Panc1 (cell line): ENCODE results near the gene APBB1. TPM values are rescaled to one million over a fixed set of nuclear protein-coding genes. Genes with fewer than 3 reads are reported as not detected.

ENCODE experiments used
- ATAC-seq: fragments of 200-7000 bp; cut with Tn5 transposase; 2 replicates; pipeline ENCODE4 v1.9.1; 2020; ENCODE audit warnings: mild to moderate bottlenecking, moderate library complexity
- BruUV-seq: library from RNA; stranded (reverse); fragments of 400-500 nt; replicated peaks from 2 replicates; lab custom pipeline; 2021; lab: Mats Ljungman, UMichigan
- CTCF ChIA-PET: fragments of 300-600 bp; sonication (Branson Sonifier 250); formaldehyde crosslinking; loops from one replicate; lab custom pipeline; 2022; ENCODE audit warnings: antibody characterized with exemption; lab: Charles Lee
- POLR2A ChIA-PET: fragments of 300-600 bp; sonication (Branson Sonifier 250); formaldehyde crosslinking; loops from one replicate; lab custom pipeline; 2022; ENCODE audit warnings: antibody characterized with exemption; lab: Charles Lee
- DNase-seq: peaks from one replicate; pipeline ENCODE4 v3.0.0-alpha.2; 2010; ENCODE audit warnings: low read depth, low spot score
- H3K27ac ChIP-seq: 2 replicates; pipeline ENCODE4 v1.5.1; 2011; ENCODE audit warnings: mild to moderate bottlenecking, low read length, inconsistent platforms
- H3K27me3 ChIP-seq: fragments of 200-500 bp; sonication (Bioruptor generic); 2 replicates; pipeline ENCODE4 v1.6.0; 2014; ENCODE audit warnings: low read length, inconsistent platforms; ENCODE audit not compliant: control insufficient read depth, insufficient read depth
- H3K36me3 ChIP-seq: fragments of 200-500 bp; sonication (Bioruptor generic); 2 replicates; pipeline ENCODE4 v1.5.1; 2014; ENCODE audit warnings: inconsistent platforms, mild to moderate bottlenecking, low read length, moderate library complexity; ENCODE audit not compliant: control insufficient read depth, insufficient read depth
- H3K4me1 ChIP-seq: 2 replicates; pipeline ENCODE4 v1.5.1; 2011; ENCODE audit warnings: inconsistent platforms, mild to moderate bottlenecking, low read length, moderate library complexity; ENCODE audit not compliant: control insufficient read depth, insufficient read depth
- H3K4me3 ChIP-seq, 2 experiments: 2 replicates each; pipeline ENCODE4 v1.5.1; 2011 to 2012; ENCODE audit warnings: low read depth in 2 of 2, low read length in 2 of 2, mild to moderate bottlenecking in 2 of 2, inconsistent platforms in 1 of 2, moderate library complexity in 1 of 2
- H3K9me3 ChIP-seq: fragments of 200-500 bp; sonication (Bioruptor generic); 2 replicates; pipeline ENCODE4 v1.5.1; 2014; ENCODE audit warnings: low read depth, mild to moderate bottlenecking, inconsistent platforms, low read length, moderate library complexity; ENCODE audit not compliant: control insufficient read depth, insufficient read depth
- POLR2AphosphoS5 ChIP-seq: IDR thresholded peaks from 2 replicates; pipeline ENCODE4 v1.6.1; 2012; ENCODE audit warnings: mild to moderate bottlenecking, low read depth, low read length, moderate library complexity
- SIN3A ChIP-seq: IDR thresholded peaks from 2 replicates; pipeline ENCODE4 v1.6.1; 2012; ENCODE audit warnings: low read depth, mild to moderate bottlenecking, low read length, moderate library complexity, borderline replicate concordance; ENCODE audit not compliant: insufficient read depth
- TCF7L2 ChIP-seq: IDR thresholded peaks from 2 replicates; pipeline ENCODE4 v1.6.1; 2011; ENCODE audit warnings: mild to moderate bottlenecking, low read depth, low read length, inconsistent platforms
- in situ Hi-C: cut with HindIII; loops from 2 replicates; pipeline ENCODE4 v1.10.0; 2016; ENCODE audit warnings: low sequenced_read_pairs, low pct_unique_long_range_greater_than_20kb
- intact Hi-C: fragments of 100-400 bp; cut with micrococcal nuclease; formaldehyde crosslinking; loops from one replicate; pipeline ENCODE4 v1.10.0; 2022; ENCODE audit not compliant: unreplicated experiment
- total RNA-seq: library from RNA; stranded (reverse); gene quantifications from one replicate; pipeline ENCODE4 v1.2.1, GENCODE V29; 2021; ENCODE audit not compliant: unreplicated experiment
- TF ChIP-seq, protein P1 (sequence below), 2 experiments: IDR thresholded peaks; 2 replicates each; pipeline ENCODE4 v1.6.1; 2011 to 2012; ENCODE audit warnings: low read depth in 2 of 2, control low read depth in 1 of 2, low read length in 1 of 2, mild to moderate bottlenecking in 1 of 2, moderate library complexity in 1 of 2; ENCODE audit not compliant: insufficient read depth in 1 of 2
- TF ChIP-seq, protein P2 (sequence below): fragments of 450-650 bp; IDR thresholded peaks from 2 replicates; pipeline ENCODE4 v1.5.1; 2017; ENCODE audit warnings: mild to moderate bottlenecking

The APBB1 gene
- total RNA-seq, 1 experiment from 2014 or later = 9.6 TPM

GRCh38 chr11:6411594-6412031 is 7.3 kb downstream of the APBB1 start:
- ATAC-seq (0 out of 2 replicates have a peak, but pooled peaks have one; percentile 10), DNase-seq (no peak)
- POLR2A ChIA-PET = no interaction called here
- in situ Hi-C loops (no loop called here), intact Hi-C loops (no loop called here)
- CTCF ChIA-PET = no interaction called here
- Histone ChIP-seq H3K9me3 (no peaks in the 10 kb centered on the region), H3K27me3 (no peaks in the 10 kb centered on the region), H3K27ac (no peak overlapping the region), H3K36me3 (no peaks in the 10 kb centered on the region), H3K4me1 (no peaks in the 10 kb centered on the region), H3K4me3 (no peak overlapping the region)
- no TSS peak for BruUV-seq
- TF ChIP-seq SIN3A = no peak
- TF ChIP-seq, protein P1, sequence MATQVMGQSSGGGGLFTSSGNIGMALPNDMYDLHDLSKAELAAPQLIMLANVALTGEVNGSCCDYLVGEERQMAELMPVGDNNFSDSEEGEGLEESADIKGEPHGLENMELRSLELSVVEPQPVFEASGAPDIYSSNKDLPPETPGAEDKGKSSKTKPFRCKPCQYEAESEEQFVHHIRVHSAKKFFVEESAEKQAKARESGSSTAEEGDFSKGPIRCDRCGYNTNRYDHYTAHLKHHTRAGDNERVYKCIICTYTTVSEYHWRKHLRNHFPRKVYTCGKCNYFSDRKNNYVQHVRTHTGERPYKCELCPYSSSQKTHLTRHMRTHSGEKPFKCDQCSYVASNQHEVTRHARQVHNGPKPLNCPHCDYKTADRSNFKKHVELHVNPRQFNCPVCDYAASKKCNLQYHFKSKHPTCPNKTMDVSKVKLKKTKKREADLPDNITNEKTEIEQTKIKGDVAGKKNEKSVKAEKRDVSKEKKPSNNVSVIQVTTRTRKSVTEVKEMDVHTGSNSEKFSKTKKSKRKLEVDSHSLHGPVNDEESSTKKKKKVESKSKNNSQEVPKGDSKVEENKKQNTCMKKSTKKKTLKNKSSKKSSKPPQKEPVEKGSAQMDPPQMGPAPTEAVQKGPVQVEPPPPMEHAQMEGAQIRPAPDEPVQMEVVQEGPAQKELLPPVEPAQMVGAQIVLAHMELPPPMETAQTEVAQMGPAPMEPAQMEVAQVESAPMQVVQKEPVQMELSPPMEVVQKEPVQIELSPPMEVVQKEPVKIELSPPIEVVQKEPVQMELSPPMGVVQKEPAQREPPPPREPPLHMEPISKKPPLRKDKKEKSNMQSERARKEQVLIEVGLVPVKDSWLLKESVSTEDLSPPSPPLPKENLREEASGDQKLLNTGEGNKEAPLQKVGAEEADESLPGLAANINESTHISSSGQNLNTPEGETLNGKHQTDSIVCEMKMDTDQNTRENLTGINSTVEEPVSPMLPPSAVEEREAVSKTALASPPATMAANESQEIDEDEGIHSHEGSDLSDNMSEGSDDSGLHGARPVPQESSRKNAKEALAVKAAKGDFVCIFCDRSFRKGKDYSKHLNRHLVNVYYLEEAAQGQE (IDR thresholded peaks at IDR 0.05; ENCODE audit: insufficient read depth in 1 of 2, low read depth in 2 of 2, low read length in 1 of 2) = no peak
- TF ChIP-seq, protein P2, sequence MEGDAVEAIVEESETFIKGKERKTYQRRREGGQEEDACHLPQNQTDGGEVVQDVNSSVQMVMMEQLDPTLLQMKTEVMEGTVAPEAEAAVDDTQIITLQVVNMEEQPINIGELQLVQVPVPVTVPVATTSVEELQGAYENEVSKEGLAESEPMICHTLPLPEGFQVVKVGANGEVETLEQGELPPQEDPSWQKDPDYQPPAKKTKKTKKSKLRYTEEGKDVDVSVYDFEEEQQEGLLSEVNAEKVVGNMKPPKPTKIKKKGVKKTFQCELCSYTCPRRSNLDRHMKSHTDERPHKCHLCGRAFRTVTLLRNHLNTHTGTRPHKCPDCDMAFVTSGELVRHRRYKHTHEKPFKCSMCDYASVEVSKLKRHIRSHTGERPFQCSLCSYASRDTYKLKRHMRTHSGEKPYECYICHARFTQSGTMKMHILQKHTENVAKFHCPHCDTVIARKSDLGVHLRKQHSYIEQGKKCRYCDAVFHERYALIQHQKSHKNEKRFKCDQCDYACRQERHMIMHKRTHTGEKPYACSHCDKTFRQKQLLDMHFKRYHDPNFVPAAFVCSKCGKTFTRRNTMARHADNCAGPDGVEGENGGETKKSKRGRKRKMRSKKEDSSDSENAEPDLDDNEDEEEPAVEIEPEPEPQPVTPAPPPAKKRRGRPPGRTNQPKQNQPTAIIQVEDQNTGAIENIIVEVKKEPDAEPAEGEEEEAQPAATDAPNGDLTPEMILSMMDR = no peak
- no peak for TF ChIP-seq POLR2AphosphoS5
- no peak for TF ChIP-seq TCF7L2

DNA sequence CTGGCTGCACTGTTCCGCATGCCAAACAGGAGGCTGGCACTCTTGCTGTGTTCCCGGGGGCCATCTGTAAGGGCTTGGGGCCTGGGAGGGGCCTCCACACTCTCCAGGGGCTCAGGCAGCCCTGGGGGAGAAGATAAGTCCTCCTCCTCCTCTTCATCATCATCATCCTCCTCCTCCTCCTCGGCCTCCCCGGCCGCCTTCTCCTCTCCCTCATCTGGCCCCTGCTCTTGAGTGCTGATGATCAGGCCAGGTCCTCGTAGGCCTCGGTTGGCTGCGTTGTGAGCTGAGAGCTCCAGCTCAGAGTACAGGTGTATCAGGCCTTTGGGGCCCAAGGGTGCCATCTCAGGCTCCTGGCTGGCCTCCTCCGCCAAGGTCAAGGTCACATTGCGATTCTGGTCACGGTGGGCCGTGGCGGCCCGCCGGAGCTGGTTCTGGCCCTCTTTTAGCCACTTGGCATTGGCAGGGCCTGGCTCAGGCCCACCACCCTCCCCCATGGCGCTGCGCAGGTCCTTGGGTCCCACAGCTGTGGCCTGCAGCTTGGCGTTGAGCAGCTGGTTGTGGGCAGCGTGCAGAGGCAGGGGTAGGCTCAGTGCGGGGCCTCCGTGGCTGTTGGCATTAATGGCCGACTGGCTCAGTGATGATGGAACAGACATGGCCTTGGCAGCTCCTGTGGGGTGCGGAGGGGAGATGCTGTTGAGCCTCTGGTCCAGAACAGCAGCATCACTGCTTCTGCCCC is 8.0 kb downstream of the APBB1 start:
- ATAC-seq (no peak), DNase-seq (no peak)
- Histone ChIP-seq H3K4me3 (no peak overlapping the region), H3K27me3 (no peaks in the 10 kb centered on the region), H3K9me3 (no peaks in the 10 kb centered on the region), H3K27ac (no peak overlapping the region), H3K36me3 (no peaks in the 10 kb centered on the region), H3K4me1 (no peaks in the 10 kb centered on the region)
- ChIA-PET CTCF (no interaction called here), POLR2A (no interaction called here)
- no TSS peak for BruUV-seq
- intact Hi-C loops (no loop called here), in situ Hi-C loops (no loop called here)
- TF ChIP-seq TCF7L2 (no peak), POLR2AphosphoS5 (no peak), SIN3A (no peak)
- TF ChIP-seq, protein P2 = no peak
- TF ChIP-seq, protein P1 (IDR thresholded peaks at IDR 0.05; ENCODE audit: insufficient read depth in 1 of 2, low read depth in 2 of 2, low read length in 1 of 2) = no peak
